HG02678 (cell line): ENCODE results near the gene GPANK1.

ENCODE experiments used
- ATAC-seq: cut with Tn5 transposase; IDR thresholded peaks from one replicate; pipeline ENCODE4 v1.9.1; 2021; ENCODE audit warnings: mild to moderate bottlenecking, moderate library complexity; ENCODE audit not compliant: unreplicated experiment

The GPANK1 gene

DNA sequence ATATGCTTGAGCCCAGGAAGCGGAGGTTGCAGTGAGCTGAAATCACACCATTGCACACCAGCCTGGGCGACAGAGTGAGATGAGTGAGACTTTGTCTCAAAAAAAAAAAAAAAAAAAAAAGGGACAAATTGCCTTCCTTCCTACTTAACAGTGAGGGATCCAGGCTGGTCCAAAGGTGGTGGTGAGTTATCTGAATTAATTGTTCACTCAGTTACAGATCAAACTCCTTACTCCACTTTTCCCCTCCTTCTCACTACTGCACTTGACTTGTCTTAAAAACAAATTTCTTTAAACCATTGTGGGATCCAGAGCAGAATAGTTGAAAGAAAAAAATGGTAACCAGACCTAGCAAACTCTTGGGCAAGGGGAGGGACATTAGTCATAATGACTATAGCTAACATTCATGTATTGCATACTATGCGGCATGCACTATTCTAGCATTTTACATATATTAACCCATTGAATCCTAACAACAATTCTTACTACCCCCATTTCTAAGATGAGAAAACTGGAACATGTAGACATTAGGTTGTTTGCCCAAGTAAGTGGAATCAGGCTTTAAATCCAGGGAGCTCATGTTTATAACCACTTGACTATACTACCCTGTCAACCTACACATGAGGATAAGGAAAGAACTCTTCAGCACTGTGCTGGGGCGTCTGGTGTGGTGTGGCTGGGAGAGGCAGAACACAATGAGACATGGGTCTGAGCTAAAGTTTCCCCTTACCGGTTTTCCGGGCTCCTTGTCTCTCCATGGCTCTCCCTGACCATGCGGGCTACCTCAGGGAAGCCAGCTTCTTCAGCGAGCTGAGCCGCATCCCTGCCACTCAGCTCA lies 1.5 kb downstream of the GPANK1 start:
- no peak for ATAC-seq

- no peak for ATAC-seq
Observed at GRCh38 chr6:31662124-31662723, 2.6 kb downstream of the GPANK1 start.

- no peak for ATAC-seq
Observed at GRCh38 chr6:31661262-31662123, 3.3 kb downstream of the GPANK1 start.

DNA sequence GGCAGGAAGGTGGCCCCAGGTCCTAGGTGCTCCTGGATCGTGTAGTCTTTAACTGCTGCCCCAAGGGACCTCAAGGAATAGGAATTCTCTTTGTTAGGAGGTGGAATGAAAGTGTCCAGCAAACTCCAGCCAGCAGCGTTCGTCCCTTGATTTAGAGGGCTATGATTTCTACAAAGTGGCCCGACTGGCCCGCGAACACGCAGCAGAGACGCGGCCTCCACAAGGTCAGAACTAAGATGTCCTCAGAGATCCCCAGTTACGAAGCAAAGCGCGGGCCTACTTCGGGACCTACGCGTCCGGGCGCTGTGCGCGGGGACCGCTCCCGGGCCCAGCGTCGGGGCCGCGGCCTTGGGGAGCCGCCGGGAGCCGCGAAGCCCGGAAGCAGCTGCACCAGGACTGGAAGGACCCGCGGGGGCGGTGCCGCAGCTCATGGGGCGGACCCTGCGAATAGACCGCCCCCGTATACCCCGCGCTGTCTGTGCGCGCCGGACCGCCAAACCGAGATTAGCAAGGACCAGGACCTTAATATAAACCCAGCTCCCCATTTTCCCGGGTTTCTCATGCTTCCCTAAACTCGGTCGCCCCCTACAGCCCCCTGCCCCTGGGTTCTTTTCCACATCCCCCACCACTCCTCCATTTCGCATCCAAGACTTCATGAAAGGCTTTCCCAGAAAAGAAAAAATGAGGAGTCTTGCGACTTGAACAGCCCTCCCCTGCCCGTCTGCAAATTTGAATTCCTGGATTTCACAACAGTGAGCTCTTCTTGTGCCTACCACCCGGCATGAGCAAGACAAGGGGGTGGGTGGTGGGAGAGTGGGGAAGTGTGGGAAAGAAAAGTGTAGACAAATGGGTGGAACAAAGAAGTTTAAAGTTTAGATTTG lies 4.2 kb downstream of the GPANK1 start, which contains the start of gene C6orf47:
C6orf47 (minus strand) TSS at position 398 of the 881 bp plus-strand sequence. CDS start 831 bp downstream, outside the sequence.
- ATAC-seq: peak; percentile 61

GRCh38 chr6:31659649-31660380 lies 5.0 kb downstream of the GPANK1 start:
- no peak for ATAC-seq

GRCh38 chr6:31658983-31659648 lies 5.7 kb downstream of the GPANK1 start:
- ATAC-seq: no peak

DNA sequence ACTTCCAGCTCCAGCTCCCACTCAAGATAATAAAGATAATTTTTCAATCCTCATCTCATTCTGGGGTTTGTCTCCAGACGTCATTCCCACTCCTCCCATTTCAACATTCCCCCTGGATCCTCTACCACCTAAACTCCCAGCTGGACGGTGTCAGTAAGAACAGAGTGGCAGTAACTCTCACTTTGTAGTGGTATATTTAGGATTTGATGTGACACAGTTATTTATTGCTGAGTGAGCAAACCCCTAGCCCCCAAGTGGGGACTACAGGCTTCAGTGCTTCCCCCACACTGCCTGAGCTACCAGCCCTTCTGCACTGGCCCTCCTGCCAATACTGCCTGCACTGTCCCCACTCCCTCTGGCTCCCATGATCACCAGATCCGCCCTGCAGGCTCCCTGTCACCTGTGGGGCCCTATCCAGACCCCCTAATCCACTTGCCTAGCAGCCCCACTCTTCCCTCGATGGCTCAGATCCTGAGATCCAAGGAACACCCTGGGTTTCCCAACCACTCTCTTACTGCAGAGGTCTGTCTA lies 6.6 kb downstream of the GPANK1 start:
- no peak for ATAC-seq

DNA sequence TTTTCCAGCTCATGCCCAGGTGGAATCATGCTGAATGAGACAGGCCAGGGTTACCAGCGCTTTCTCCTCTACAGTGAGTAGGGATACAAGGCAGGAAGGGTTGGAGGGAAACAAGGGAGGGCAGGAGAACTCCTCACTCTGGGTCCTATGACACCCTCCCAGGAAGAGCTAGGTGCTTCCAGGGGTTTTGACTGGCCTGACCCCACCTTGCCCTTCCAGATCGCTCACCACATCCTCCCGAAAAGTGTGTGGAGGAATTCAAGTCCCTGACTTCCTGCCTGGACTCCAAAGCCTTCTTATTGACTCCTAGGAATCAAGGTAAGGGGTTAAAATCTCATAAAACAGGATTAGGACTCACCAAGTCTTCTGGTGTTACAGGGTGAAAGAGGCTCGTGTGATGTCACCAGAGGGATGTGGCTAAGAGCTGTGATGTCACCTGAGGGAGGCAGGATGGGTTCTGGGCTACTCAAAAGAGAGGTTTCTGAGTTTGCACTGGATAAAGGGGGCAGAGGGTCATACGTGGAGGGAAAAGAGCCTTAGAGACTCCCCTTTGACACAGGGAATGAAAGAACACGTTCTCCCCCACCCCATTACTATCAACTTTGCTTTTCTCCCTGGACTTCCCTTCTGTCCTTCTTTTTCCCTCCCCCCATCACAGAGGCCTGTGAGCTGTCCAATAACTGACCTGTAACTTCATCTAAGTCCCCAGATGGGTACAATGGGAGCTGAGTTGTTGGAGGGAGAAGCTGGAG lies 7.2 kb downstream of the GPANK1 start:
- ATAC-seq: no peak

- no peak for ATAC-seq
Observed at GRCh38 chr6:31655349-31656237, 9.2 kb downstream of the GPANK1 start, which contains the start of gene APOM. Gene APOM (plus strand): TSS chr6:31655894. CDS start chr6:31655967, 73 bp downstream.

DNA sequence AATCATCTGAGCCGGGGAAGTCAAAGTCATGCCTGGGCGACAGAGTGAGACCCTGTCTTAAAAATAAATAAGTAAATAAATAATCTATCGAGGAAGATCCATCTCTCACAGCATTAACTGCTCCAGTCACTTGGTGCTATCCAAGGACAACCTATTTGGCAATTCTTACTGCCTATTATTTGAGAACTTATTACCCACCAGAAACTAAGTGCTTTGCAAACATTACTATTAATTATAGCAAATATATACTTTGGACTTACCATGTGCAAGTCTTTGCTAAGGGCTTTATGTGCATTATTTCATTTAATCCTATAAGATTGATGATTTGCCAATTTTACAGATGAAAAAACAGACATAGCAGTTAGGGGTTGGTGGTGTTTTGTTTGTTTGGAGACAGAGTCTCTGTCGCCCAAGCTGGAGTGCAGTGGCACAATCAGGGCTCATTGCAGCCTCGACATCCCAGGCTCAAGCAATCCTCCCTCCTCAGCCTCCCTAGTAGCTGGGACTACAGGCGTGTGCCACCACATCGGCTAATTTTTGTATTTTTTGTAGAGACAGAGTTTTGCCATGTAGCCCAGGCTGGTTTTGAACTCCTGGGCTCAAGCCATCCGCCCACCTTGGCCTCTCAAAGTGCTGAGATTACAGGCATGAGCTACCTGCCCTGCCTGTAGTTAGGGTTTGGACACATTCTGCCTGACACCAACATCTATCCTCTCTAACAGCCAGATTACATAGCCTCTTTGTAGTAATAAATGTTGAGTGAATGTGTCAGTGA lies 10.0 kb downstream of the GPANK1 start:
- no peak for ATAC-seq

GRCh38 chr6:31652925-31653724 lies 11.7 kb downstream of the GPANK1 start:
- peak; percentile 61 for ATAC-seq

DNA sequence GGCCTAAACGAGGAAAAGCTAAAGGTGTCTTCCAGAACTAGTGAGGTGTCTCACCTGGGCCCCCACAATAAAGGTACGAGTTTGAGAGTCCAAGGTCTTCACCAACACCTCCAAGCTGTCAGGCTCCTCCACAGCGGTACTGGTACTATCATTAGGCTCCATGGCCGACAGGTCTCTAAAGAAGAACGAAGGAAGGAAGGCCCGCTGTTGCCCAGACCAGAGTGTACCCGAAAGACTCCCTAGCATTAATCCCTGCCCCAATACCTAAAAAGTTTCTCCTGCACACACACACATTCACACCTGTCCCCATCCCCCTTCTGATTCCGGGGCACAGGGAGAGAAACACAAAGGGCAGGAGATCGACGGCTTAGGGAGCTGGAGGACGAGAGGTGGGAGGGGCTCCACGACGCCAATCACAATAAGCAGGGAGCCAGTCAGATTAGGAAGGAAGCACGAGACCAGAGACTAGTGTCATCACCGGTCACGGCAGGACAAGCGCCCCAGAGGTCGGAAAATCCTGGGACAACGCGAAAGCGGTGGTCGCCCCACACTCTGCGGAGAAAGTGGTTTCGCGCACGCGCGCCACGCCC lies 13.1 kb downstream of the GPANK1 start:
- peak; percentile 25 for ATAC-seq

- ATAC-seq: no peak
Observed at GRCh38 chr6:31645325-31645724, 19.5 kb downstream of the GPANK1 start.

GRCh38 chr6:31643818-31644454 lies 20.9 kb downstream of the GPANK1 start:
- no peak for ATAC-seq
